GM10266 (cell line): ENCODE measurements around the gene KIF16B.

Experiments used
- DNase-seq: peaks from one replicate; pipeline ENCODE4 v3.0.0; 2012; ENCODE audit errors: extremely low spot score
- TF ChIP-seq, protein P1 (sequence below): IDR thresholded peaks from 2 replicates; pipeline ENCODE4 v1.5.1; 2012; ENCODE audit warnings: mild to moderate bottlenecking, low read depth; ENCODE audit not compliant: control insufficient read depth, insufficient read depth; ENCODE audit errors: missing control alignments

The KIF16B gene

GRCh38 chr20:16317445-16318362 is 255.5 kb downstream of the KIF16B start:
- no peak for DNase-seq
- TF ChIP-seq, protein P1, sequence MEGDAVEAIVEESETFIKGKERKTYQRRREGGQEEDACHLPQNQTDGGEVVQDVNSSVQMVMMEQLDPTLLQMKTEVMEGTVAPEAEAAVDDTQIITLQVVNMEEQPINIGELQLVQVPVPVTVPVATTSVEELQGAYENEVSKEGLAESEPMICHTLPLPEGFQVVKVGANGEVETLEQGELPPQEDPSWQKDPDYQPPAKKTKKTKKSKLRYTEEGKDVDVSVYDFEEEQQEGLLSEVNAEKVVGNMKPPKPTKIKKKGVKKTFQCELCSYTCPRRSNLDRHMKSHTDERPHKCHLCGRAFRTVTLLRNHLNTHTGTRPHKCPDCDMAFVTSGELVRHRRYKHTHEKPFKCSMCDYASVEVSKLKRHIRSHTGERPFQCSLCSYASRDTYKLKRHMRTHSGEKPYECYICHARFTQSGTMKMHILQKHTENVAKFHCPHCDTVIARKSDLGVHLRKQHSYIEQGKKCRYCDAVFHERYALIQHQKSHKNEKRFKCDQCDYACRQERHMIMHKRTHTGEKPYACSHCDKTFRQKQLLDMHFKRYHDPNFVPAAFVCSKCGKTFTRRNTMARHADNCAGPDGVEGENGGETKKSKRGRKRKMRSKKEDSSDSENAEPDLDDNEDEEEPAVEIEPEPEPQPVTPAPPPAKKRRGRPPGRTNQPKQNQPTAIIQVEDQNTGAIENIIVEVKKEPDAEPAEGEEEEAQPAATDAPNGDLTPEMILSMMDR = no peak

GRCh38 chr20:16316513-16316912 is 256.7 kb downstream of the KIF16B start:
- no peak for DNase-seq
- TF ChIP-seq, protein P1 = no peak

DNA sequence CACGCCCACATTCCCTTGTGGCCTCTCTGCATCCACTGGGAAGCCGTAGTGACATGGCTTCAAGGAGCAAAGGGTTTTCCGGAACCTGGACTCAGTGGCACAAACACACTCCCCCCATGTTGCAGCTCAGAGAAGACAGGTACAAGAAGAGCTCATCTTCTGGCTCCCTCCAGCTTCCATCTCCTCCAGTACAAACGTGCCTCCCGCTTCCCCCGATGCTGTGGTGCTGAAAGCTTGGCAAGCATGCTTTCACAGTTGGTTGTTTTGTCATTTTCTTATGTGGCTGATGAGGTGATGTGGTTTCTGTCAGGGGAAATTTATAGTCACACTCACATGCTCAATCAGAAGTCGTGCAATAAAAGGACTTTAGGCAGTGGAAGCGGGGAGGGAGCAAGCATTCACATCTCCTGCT is 258.5 kb downstream of the KIF16B start:
- TF ChIP-seq, protein P1 = no peak
- no peak for DNase-seq

DNA sequence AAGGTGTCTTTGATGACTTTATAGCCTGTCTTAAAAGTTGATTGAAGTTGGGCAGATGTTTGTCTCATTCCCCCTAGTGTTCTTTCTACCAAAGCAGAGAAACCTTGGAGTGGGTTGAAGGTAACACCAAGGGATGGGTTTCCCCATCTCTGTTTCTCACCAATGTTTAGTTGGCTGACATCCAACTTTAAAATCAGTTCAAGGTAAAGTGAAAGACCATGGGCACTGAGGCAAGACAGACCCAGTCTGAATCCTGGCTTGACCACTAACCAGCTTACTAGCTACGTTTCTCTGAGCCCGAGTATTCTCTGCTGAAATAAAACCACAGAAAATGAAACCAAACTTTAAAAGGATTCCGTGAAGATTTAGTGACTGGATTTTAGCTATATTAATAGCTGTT is 258.9 kb downstream of the KIF16B start:
- no peak for DNase-seq

DNA sequence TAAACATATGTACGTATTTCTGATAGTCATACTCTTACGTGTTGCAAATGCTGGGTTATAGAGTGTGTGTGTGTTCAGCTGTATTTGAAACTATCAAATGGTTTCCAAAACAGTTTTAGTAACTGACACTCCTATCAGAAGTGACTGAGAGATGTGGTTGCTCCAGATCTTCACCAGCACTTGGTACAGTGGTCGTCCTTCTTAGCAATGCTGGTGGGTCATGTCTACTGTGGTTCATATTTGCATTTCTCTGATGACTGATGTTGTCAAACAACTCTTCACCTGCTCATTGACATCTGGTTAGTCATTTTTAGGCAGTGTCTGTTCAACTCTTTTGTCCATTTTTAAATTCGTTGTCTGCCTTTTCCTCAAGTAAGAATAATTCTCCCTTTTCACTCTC is 259.3 kb downstream of the KIF16B start:
- DNase-seq = no peak
- TF ChIP-seq, protein P1 = no peak

More for the DNA sequence above, 258.9 kb downstream of the KIF16B start:
- TF ChIP-seq, protein P1 = no peak

DNA sequence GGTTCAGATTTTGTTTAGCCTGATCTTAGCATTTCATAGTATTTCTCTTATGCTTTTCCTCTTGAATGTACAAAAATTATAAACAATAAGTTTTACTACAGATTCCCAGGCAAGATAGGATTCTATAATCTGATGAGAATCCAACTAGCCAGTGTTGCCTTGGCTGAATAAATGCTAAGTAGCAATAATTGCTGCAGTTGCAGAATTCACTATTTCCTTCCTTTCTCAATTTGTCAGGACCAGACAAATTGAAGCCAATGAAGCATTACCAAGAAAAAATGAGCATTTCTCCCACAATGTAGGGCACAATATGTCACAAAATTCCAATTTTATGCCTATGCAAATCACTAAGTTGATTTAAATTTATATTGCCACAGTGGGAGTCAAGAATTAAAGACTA is 260.2 kb downstream of the KIF16B start:
- no peak for DNase-seq
- TF ChIP-seq, protein P1 = no peak

GRCh38 chr20:16311756-16312155 is 261.5 kb downstream of the KIF16B start:
- no peak for DNase-seq
- TF ChIP-seq, protein P1 = no peak
